H1 (cell line): ENCODE results near the gene GMIP. TPM values are rescaled to one million over a fixed set of nuclear protein-coding genes. Genes with fewer than 3 reads are reported as not detected.
A peak's percentile ranks its signal among the peaks of the same experiment; 100 is the strongest.

Source experiments
- CHD1 ChIP-seq: IDR thresholded peaks from 2 replicates; pipeline ENCODE4 v1.6.1; 2012; ENCODE audit warnings: low read depth, low read length, improper control_type of control experiment
- KDM4A ChIP-seq: IDR thresholded peaks from one replicate; pipeline ENCODE4 v1.7.1; 2012; ENCODE audit warnings: low read depth, mild to moderate bottlenecking, moderate library complexity, low read length, inconsistent platforms; ENCODE audit not compliant: severe bottlenecking
- SIN3A ChIP-seq, 2 experiments: IDR thresholded peaks in 1 of 2; conservative IDR thresholded peaks in 1 of 2; 2 replicates each; pipeline ENCODE4 v1.6.1; 2011 to 2012; ENCODE audit warnings: low read length in 2 of 2, improper control_type of control experiment in 1 of 2, low read depth in 1 of 2, mild to moderate bottlenecking in 1 of 2
- SP1 ChIP-seq: IDR thresholded peaks from 2 replicates; pipeline ENCODE4 v1.6.1; 2011; ENCODE audit warnings: low read depth, low read length
- SP2 ChIP-seq: IDR thresholded peaks from 2 replicates; pipeline ENCODE4 v1.6.1; 2012; ENCODE audit warnings: mild to moderate bottlenecking, low read length, inconsistent platforms
- SP4 ChIP-seq: IDR thresholded peaks from 2 replicates; pipeline ENCODE4 v1.6.1; 2012; ENCODE audit warnings: low read length, inconsistent platforms
- polyA plus RNA-seq, 7 experiments: library from polyadenylated mRNA; depleted of rRNA in 3 of 7; stranded (reverse) in 5 of 7; unstranded in 2 of 7; fragments of >200 nt in 5 of 7; fragments of 200-250 nt in 2 of 7; gene quantifications; 1 replicate in 5 of 7; 2 replicates in 1 of 7; 4 replicates in 1 of 7; pipeline versions ENCODE4 v1.2.1 to v1.2.3, GENCODE V29; 2011 to 2013; ENCODE audit warnings: missing spikeins in 2 of 7, mixed read lengths in 2 of 7
- total RNA-seq: library from RNA; stranded (reverse); fragmentation: NEBNext Ultra II Directional; extraction: Animal tissue kit (Norgen Biotek cat#: 25700); gene quantifications from 2 replicates; pipeline ENCODE4 v1.2.1, GENCODE V29; 2021
- TF ChIP-seq, protein P1 (sequence below): IDR thresholded peaks from 2 replicates; pipeline ENCODE4 v1.6.1; 2011; ENCODE audit warnings: low read depth, mild to moderate bottlenecking, low read length; ENCODE audit not compliant: insufficient read depth
- TF ChIP-seq, protein P2 (sequence below): fragments of 300-600 bp; sonication (generic); IDR thresholded peaks from 2 replicates; pipeline ENCODE4 v1.7.1; 2012; ENCODE audit warnings: low read length, moderate library complexity, mild to moderate bottlenecking, inconsistent platforms; ENCODE audit not compliant: insufficient replicate concordance
- TF ChIP-seq, protein P3 (sequence below): IDR thresholded peaks from 2 replicates; pipeline ENCODE4 v1.6.1; 2012; ENCODE audit warnings: inconsistent platforms

Gene GMIP
- total and polyA plus RNA-seq, 2 of the 8 experiments (the other 6 are each of a cell fraction or from before 2014, with no cell fraction given), result 5.7 to 18.1 TPM

DNA sequence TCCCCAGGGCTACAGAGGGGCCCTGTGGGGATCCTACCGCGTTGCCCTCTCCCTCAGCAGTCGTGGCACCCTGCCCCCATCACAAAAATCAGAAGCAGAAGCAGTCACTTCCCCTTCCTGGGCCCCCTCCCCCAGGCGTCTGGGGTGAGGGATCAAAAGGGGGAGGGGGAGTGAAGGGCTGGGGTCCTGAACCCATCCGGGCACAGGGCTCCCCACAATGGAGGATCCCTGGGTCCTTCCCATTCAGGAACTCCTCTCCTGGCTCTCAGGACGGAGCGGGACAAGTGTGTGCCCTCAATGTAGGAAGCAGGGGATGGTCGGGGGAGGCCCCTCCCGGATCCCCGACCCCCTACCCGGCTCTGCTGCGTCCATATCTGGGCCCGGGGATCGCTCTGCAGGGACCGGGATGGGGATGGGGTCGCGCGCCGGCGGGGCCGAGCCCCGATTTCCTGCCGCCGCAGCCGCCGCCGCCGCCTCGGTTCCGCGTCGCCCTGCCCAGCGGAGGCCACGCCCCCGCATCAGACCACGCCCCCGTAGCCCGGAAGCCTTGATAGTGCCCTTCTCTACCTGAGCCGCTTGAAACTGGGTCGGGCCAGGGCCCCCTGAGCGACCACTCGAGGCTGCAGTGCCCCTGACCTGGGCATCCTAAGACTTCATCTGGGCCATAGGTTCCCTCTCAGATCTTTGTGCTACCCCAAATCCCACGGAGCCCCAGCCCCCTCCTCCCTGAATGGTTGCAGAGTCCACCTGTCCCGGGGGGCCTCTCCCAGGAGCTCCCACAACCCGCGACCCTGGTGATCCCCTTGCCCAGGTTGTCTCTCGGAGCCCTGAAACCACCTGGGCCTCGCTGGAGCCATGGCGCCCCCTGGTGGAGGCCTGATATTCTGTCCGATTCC lies at the start of gene GMIP (continued):
- TF ChIP-seq, protein P1, sequence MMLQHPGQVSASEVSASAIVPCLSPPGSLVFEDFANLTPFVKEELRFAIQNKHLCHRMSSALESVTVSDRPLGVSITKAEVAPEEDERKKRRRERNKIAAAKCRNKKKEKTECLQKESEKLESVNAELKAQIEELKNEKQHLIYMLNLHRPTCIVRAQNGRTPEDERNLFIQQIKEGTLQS, result no peak
- TF ChIP-seq, protein P2, sequence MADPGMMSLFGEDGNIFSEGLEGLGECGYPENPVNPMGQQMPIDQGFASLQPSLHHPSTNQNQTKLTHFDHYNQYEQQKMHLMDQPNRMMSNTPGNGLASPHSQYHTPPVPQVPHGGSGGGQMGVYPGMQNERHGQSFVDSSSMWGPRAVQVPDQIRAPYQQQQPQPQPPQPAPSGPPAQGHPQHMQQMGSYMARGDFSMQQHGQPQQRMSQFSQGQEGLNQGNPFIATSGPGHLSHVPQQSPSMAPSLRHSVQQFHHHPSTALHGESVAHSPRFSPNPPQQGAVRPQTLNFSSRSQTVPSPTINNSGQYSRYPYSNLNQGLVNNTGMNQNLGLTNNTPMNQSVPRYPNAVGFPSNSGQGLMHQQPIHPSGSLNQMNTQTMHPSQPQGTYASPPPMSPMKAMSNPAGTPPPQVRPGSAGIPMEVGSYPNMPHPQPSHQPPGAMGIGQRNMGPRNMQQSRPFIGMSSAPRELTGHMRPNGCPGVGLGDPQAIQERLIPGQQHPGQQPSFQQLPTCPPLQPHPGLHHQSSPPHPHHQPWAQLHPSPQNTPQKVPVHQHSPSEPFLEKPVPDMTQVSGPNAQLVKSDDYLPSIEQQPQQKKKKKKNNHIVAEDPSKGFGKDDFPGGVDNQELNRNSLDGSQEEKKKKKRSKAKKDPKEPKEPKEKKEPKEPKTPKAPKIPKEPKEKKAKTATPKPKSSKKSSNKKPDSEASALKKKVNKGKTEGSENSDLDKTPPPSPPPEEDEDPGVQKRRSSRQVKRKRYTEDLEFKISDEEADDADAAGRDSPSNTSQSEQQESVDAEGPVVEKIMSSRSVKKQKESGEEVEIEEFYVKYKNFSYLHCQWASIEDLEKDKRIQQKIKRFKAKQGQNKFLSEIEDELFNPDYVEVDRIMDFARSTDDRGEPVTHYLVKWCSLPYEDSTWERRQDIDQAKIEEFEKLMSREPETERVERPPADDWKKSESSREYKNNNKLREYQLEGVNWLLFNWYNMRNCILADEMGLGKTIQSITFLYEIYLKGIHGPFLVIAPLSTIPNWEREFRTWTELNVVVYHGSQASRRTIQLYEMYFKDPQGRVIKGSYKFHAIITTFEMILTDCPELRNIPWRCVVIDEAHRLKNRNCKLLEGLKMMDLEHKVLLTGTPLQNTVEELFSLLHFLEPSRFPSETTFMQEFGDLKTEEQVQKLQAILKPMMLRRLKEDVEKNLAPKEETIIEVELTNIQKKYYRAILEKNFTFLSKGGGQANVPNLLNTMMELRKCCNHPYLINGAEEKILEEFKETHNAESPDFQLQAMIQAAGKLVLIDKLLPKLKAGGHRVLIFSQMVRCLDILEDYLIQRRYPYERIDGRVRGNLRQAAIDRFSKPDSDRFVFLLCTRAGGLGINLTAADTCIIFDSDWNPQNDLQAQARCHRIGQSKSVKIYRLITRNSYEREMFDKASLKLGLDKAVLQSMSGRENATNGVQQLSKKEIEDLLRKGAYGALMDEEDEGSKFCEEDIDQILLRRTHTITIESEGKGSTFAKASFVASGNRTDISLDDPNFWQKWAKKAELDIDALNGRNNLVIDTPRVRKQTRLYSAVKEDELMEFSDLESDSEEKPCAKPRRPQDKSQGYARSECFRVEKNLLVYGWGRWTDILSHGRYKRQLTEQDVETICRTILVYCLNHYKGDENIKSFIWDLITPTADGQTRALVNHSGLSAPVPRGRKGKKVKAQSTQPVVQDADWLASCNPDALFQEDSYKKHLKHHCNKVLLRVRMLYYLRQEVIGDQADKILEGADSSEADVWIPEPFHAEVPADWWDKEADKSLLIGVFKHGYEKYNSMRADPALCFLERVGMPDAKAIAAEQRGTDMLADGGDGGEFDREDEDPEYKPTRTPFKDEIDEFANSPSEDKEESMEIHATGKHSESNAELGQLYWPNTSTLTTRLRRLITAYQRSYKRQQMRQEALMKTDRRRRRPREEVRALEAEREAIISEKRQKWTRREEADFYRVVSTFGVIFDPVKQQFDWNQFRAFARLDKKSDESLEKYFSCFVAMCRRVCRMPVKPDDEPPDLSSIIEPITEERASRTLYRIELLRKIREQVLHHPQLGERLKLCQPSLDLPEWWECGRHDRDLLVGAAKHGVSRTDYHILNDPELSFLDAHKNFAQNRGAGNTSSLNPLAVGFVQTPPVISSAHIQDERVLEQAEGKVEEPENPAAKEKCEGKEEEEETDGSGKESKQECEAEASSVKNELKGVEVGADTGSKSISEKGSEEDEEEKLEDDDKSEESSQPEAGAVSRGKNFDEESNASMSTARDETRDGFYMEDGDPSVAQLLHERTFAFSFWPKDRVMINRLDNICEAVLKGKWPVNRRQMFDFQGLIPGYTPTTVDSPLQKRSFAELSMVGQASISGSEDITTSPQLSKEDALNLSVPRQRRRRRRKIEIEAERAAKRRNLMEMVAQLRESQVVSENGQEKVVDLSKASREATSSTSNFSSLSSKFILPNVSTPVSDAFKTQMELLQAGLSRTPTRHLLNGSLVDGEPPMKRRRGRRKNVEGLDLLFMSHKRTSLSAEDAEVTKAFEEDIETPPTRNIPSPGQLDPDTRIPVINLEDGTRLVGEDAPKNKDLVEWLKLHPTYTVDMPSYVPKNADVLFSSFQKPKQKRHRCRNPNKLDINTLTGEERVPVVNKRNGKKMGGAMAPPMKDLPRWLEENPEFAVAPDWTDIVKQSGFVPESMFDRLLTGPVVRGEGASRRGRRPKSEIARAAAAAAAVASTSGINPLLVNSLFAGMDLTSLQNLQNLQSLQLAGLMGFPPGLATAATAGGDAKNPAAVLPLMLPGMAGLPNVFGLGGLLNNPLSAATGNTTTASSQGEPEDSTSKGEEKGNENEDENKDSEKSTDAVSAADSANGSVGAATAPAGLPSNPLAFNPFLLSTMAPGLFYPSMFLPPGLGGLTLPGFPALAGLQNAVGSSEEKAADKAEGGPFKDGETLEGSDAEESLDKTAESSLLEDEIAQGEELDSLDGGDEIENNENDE, result no peak
- peak; percentile 40; the same call in 1 of the 2 replicates for TF ChIP-seq SP4
- no peak for TF ChIP-seq CHD1
- no peak for TF ChIP-seq SP1
- no peak for TF ChIP-seq SP2
- TF ChIP-seq KDM4A, result peak; percentile 90
- TF ChIP-seq, protein P3, sequence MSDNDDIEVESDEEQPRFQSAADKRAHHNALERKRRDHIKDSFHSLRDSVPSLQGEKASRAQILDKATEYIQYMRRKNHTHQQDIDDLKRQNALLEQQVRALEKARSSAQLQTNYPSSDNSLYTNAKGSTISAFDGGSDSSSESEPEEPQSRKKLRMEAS, result no peak
- TF ChIP-seq SIN3A (conservative IDR thresholded peaks at IDR 0.05 in 1 of 2, IDR thresholded peaks at IDR 0.05 in 1 of 2; ENCODE audit: low read depth in 1 of 2, low read length in 2 of 2), result peak in 1 of 2 experiments; percentile 36; a peak in 1 of 4 replicates
